Measurements from ENCODE around the gene CDHR5.

The CDHR5 gene

DNA sequence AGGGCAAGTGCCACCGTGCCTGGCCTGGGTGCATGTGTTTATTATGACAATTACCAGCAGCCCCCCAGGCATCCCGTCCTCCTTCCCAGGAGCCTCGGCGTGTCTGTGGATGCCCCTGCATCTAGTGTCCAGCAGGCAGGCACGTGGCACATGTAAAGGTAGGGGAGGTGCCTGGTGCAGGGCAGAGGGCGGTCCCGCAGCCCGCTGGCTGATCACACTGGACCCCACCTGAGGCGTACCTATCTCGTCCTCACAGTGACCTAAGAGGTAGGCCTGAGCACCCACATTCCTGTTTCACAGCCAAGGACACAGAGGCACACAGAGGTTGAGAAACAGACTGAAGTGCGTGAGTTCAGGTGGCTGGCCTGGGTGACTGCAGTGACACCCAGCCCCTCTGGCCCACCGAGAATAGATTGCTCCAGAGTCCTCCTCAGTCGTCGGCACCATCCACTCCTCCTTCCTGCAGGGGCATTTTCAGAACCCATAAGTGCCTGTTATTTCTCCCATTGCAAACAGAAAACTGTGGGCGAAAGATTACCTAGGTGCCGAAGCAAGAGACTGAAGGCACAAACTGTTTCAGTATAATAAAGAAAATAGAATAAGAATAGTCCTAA is 51.5 kb downstream of the CDHR5 start:
- no peak overlapping the region for H3K4me3 ChIP-seq (ENCODE audit: low read depth in 1 of 5, low read length in 5 of 5)
- peaks cover 14 to 34% (median 33%) of the 10 kb centered on the region in 5 donors for H3K4me1 ChIP-seq (ENCODE audit: control insufficient read depth in 5 of 5, insufficient read depth in 5 of 5, low read length in 5 of 5)
- H3K36me3 ChIP-seq (ENCODE audit: control insufficient read depth in 5 of 5, insufficient read depth in 5 of 5, low read length in 5 of 5), result no peaks in the 10 kb centered on the region
- H3K27ac ChIP-seq (ENCODE audit: low read depth, low read length), result no peak overlapping the region
- H3K27me3 ChIP-seq (ENCODE audit: control insufficient read depth in 5 of 5, insufficient read depth in 4 of 5, low read length in 5 of 5), result peaks cover 0 to 5% (median 4%) of the 10 kb centered on the region in 5 donors
- H3K9me3 ChIP-seq (ENCODE audit: control insufficient read depth in 5 of 5, low read length in 5 of 5), result no peaks in the 10 kb centered on the region
- no peak overlapping the region for H3K9ac ChIP-seq (ENCODE audit: low read length in 5 of 5)

DNA sequence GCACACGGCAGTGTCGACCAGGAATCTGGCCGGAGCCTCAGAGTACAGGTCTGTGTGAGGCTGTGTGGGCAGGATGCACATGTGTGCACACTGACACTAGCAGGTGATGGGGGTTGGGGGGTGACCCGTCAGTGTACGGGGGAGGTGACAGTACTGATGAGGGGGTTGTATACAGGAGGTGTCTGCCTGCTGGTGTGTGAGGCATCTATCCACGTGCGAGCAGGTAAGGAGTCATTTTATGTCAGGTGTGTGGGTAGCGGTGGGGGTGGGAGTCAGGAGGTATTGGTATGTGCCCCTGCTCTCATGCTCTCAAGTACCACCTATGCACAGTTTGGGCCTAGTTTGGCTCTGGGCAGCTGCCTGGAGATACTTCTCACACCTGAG is 53.0 kb downstream of the CDHR5 start:
- peaks cover 2 to 26% (median 22%) of the 10 kb centered on the region in 5 donors for H3K4me1 ChIP-seq (ENCODE audit: control insufficient read depth in 5 of 5, insufficient read depth in 5 of 5, low read length in 5 of 5)

DNA sequence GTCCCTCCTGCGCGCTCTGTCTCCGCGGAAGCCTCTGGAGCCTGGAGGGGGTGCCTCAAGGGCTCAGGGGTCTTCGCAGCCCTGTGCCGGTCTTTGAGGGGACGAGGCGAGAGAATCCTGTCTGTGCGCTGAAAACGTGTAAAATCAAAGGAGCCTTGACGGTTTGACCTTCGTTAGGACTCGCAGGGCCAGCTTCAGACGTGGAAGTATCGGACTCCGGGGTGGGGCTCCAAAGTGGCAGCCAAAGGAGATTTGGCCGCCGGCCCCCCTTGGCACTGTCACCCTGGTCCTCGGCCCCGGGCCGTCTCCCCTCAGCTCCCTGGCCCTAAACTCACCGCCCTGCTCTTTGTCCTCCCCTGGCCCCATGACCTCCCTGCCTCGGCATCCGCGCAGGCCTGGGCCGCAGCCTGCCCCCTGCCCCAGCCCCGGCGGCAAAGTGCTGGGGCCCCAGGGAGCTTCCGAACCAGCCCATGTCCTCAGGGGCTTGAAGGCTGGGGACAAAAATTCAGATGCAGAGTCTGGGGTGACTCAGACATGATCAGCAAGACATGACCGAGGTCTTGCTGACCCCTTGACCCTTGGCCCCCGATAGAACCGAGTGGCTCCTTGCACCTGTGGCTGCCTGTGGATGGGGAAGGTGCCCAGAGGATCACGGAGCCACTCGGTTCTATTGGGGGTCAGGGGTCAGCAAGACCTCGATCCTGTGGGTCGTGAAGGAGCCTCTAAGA is 55.4 kb downstream of the CDHR5 start:
- H3K27ac ChIP-seq (ENCODE audit: low read depth, low read length), result no peak overlapping the region

More for the DNA sequence above, 53.0 kb downstream of the CDHR5 start:
- no peak overlapping the region for H3K9ac ChIP-seq (ENCODE audit: low read length in 5 of 5)
- H3K27me3 ChIP-seq (ENCODE audit: control insufficient read depth in 5 of 5, insufficient read depth in 4 of 5, low read length in 5 of 5), result peaks cover 0 to 5% (median 4%) of the 10 kb centered on the region in 5 donors
- no peaks in the 10 kb centered on the region for H3K9me3 ChIP-seq (ENCODE audit: control insufficient read depth in 5 of 5, low read length in 5 of 5)
- H3K27ac ChIP-seq (ENCODE audit: low read depth, low read length), result no peak overlapping the region
- no peaks in the 10 kb centered on the region for H3K36me3 ChIP-seq (ENCODE audit: control insufficient read depth in 5 of 5, insufficient read depth in 5 of 5, low read length in 5 of 5)
- no peak overlapping the region for H3K4me3 ChIP-seq (ENCODE audit: low read depth in 1 of 5, low read length in 5 of 5)

DNA sequence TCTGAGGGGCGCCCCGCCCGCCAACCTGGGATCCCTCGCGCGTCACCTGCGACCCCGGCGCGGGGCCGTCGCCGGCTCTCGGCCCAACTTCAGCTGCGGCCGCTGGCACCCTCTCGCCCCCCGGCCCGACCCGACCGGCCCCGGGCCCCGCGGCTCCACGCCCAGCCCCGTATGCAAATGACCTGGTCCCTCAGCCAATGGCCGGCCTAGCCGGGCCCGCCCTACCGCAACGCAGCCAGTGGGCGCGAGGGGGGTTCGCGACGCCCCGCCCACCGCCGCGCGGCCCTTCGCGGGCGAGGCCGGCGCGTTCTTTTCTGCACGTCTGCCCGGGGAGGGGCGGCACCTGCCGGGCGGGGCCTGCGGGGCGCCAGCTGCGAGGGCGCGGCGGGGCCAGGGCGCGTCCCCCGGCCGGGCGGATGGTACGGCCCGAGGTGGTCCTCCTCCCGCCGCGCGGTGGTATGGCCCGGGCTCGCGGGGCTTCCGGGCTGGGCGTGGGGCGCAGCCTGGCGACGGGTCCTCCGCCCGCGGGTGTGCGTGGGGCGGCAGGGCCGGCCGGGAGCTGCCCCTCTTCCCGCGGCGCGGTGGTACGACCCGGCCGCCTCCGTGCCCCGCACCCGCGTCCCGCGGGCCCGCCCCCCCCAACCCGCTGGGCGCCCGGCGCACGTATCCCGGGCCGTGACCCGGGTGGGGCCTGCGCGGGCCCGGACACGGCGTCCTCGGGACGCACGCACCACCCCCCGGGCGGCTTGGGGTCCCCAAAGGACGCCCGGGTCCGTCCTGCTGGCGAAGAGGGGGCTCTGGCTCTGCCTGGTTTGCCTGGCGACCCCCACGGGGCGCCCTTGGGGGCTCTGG is 56.2 kb downstream of the CDHR5 start:
- Histone ChIP-seq H3K27me3 (ENCODE audit: control insufficient read depth in 5 of 5, insufficient read depth in 4 of 5, low read length in 5 of 5) (peaks cover 0 to 4% (median 0%) of the 10 kb centered on the region in 5 donors), H3K9ac (ENCODE audit: low read length in 5 of 5) (peak overlapping the region in 4 of 5 donors; percentile 52 to 81 (median 70)), H3K36me3 (ENCODE audit: control insufficient read depth in 5 of 5, insufficient read depth in 5 of 5, low read length in 5 of 5) (peaks cover 0 to 3% (median 0%) of the 10 kb centered on the region in 5 donors), H3K27ac (ENCODE audit: low read depth, low read length) (no peak overlapping the region), H3K4me1 (ENCODE audit: control insufficient read depth in 5 of 5, insufficient read depth in 5 of 5, low read length in 5 of 5) (peaks cover 2 to 17% (median 15%) of the 10 kb centered on the region in 5 donors), H3K4me3 (ENCODE audit: low read depth in 1 of 5, low read length in 5 of 5) (peak overlapping the region in 4 of 5 donors; percentile 53 to 70 (median 66)), H3K9me3 (ENCODE audit: control insufficient read depth in 5 of 5, low read length in 5 of 5) (no peaks in the 10 kb centered on the region)

More for the DNA sequence above, 55.4 kb downstream of the CDHR5 start:
- H3K9me3 ChIP-seq (ENCODE audit: control insufficient read depth in 5 of 5, low read length in 5 of 5), result no peaks in the 10 kb centered on the region
- H3K9ac ChIP-seq (ENCODE audit: low read length in 5 of 5), result peak overlapping the region in 4 of 5 donors; percentile 52 to 81 (median 70)
- H3K36me3 ChIP-seq (ENCODE audit: control insufficient read depth in 5 of 5, insufficient read depth in 5 of 5, low read length in 5 of 5), result no peaks in the 10 kb centered on the region
- peak overlapping the region; percentile 53 to 70 (median 64) for H3K4me3 ChIP-seq (ENCODE audit: low read depth in 1 of 5, low read length in 5 of 5)
- peaks cover 2 to 17% (median 15%) of the 10 kb centered on the region in 5 donors for H3K4me1 ChIP-seq (ENCODE audit: control insufficient read depth in 5 of 5, insufficient read depth in 5 of 5, low read length in 5 of 5)
- peaks cover 0 to 4% (median 0%) of the 10 kb centered on the region in 5 donors for H3K27me3 ChIP-seq (ENCODE audit: control insufficient read depth in 5 of 5, insufficient read depth in 4 of 5, low read length in 5 of 5)

DNA sequence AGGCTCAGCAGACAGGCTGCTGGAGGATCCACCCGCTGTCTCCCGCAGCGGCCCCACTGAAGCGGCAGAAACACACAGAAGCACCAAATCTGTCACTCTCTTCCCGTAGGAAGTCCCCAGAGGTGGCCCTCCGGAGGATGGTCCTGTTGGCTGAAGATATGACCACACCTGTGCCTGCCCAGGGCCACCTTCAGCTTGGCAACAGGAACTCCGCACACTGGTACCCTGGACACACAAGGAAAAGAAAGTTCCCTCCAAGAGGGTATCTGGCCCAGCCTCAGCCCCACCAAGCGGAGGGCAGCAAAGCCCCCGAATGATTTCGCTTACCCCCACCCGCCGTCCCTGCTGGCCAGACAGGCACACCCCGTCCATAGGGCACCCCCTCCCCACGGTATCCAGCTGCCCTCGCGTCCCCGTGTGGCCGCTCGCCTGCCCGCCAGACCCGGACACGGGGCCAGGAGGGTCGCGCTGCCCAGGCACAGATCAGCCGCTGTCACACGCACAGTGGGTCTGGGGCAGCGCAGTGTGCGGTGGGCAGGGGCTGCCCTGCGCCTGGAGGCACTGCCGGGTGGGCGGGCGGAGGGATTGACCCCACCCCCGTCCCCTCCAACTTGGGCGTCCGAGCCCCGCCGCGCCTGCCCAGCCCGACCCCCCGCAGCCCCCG is 57.0 kb downstream of the CDHR5 start:
- Histone ChIP-seq H3K4me1 (ENCODE audit: control insufficient read depth in 5 of 5, insufficient read depth in 5 of 5, low read length in 5 of 5) (peaks cover 2 to 17% (median 15%) of the 10 kb centered on the region in 5 donors), H3K36me3 (ENCODE audit: control insufficient read depth in 5 of 5, insufficient read depth in 5 of 5, low read length in 5 of 5) (peaks cover 0 to 3% (median 0%) of the 10 kb centered on the region in 5 donors), H3K9ac (ENCODE audit: low read length in 5 of 5) (peak overlapping the region in 1 of 5 donors; percentile 62), H3K9me3 (ENCODE audit: control insufficient read depth in 5 of 5, low read length in 5 of 5) (no peaks in the 10 kb centered on the region), H3K27me3 (ENCODE audit: control insufficient read depth in 5 of 5, insufficient read depth in 4 of 5, low read length in 5 of 5) (peaks cover 0 to 4% (median 0%) of the 10 kb centered on the region in 5 donors), H3K4me3 (ENCODE audit: low read depth in 1 of 5, low read length in 5 of 5) (peak overlapping the region in 4 of 5 donors; percentile 22 to 70 (median 36)), H3K27ac (ENCODE audit: low read depth, low read length) (no peak overlapping the region)

DNA sequence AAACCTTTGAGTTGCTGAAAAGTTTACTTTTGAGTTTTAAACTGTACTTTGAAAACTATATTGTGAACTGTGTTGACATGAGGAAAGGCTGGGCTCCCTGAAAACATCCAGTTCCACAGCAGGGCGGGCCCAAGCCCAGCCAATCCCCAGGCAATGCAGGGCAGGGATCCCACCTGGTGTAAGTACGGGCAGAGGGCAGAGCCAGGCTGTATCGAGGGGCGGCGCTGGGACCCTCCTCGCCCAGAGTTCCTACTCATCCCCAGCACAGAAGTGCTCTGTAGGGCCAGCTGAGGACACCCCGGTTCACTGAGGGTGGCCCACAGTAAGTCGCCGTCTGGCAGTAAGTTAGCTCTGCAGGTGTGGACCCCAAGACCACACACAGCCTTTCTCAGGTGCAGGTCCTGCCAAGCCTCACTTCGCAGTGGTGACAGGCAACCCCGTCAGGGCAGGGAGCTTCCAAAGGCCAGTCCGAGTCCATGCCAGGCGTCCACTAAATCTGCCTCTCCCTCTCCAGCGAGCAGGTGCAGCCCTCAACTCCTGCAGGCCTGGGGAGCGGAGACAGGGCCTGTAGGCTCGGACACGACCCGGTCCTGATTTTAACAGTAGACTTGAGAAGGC is 57.6 kb downstream of the CDHR5 start:
- Histone ChIP-seq H3K9me3 (ENCODE audit: control insufficient read depth in 5 of 5, low read length in 5 of 5) (no peaks in the 10 kb centered on the region), H3K4me3 (ENCODE audit: low read depth in 1 of 5, low read length in 5 of 5) (no peak overlapping the region), H3K4me1 (ENCODE audit: control insufficient read depth in 5 of 5, insufficient read depth in 5 of 5, low read length in 5 of 5) (peaks cover 2 to 17% (median 15%) of the 10 kb centered on the region in 5 donors), H3K27me3 (ENCODE audit: control insufficient read depth in 5 of 5, insufficient read depth in 4 of 5, low read length in 5 of 5) (peaks cover 0 to 4% (median 0%) of the 10 kb centered on the region in 5 donors), H3K36me3 (ENCODE audit: control insufficient read depth in 5 of 5, insufficient read depth in 5 of 5, low read length in 5 of 5) (peaks cover 0 to 3% (median 0%) of the 10 kb centered on the region in 5 donors), H3K9ac (ENCODE audit: low read length in 5 of 5) (no peak overlapping the region), H3K27ac (ENCODE audit: low read depth, low read length) (no peak overlapping the region)

Measured in subcutaneous abdominal adipose tissue (tissue), 5 donors.